Measurements from ENCODE around the gene TMEM151A.

TMEM151A gene

DNA sequence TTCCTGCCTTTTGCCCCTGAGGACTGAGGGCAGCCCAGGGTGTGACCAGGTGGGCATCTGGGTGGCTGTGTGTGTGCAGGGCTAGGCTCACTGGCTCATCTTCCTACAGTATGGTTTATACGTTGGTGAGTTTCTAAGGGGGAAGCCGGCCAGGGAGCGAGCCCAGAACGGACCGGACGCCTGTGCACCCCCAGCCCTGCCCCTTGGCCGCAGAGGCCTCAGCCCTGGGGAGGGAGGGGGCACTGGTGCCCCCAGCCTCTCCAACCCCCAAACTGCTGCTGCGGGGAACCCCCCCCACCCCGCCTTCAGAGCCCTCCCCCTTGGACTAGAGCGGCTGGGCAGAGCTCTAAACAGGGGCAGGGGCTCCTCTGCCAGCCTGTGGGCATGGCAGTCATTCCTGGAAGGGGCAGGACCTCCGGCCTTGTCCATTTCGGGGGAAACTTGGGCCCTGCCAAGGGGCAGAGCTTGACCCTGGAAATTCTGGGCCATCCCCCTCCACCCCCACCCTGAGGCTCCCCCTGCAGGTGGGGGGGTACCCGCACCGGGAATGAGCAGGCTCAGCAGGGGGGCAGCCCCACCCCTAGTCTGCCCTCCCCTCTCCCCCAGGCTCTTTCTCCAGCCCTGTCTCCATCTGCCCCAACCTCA, 8.1 kb upstream of the TMEM151A start:
- no peak for DNase-seq

DNA sequence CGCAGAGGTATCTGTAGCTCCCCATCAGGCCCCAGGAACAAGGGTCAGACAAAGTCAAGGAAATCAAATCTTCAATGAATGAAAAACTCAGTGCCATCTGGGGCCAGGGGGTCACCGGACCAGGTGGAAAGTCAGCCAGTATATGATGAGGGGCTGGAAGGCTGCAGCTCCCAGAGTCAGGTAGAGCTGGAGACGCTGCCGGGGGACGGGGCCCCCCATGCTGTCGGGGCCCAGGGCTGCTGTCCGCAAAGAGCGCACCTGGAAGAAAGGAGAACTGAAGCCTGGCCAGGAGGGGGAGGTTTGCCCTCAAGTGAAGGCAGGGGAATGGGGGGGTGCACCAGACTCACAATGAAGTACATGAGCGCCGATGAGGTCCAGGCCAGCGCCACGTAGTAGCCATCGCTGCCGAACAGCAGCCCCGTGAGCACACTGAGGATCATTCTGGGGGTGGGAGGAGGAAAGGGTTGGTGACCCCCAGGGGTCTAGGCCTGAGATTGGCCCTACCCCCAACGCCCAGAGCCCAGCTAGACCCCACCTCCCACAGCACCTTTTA, 7.1 kb upstream of the TMEM151A start:
- DNase-seq: no peak

DNA sequence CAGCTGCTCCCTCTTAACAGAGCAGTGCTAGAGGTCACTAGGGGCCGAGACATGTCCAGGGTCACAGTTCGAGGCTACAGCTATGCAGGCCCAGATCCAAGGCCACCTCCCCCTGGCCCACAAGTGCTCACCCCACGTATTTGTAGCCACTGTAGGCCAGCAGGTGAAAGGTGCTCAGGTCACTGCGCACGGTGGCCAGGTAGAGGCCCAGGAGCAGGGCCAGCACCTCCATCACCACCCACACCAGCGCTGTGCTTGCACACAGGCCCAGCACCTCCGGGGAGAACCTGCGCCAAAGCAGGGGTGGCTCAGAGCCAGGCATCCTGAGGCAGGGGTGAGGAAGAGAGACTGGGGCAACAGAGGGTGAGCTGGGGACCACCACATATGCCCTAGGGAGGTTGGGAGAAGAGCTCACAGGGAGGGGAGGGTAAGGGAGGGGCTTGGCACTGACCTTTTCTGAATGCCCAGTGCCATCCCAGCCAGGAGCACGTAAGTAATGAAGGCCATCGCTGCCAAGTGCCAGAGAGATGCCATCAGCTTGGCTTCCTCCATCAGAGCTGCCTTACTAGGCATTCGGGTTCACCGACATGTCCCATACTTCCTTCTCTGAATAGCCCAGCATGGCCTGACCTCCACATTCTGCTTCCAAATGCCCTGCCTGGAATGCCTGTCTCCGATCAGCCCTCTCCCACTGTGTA, 6.3 kb upstream of the TMEM151A start:
- no peak for DNase-seq

DNA sequence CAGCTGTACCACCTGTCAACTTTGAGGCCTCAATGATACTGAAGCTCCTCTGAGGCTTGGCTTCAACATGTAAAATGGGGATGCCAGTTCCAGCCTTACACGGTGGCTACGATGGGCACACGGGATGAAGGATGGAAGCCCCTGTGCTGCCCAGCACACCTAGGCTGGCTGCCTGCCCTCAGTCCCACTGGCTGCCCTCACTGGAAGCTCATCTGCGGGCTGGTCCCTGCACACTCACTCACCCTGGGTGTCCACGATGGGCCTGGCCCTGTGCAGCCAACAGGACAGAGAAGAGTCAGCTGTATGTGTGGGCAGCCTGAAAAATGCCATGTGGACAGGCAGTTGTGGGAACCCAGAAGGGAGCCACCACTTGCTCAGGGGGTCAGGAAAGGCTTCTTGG, 5.0 kb upstream of the TMEM151A start:
- DNase-seq: no peak

DNA sequence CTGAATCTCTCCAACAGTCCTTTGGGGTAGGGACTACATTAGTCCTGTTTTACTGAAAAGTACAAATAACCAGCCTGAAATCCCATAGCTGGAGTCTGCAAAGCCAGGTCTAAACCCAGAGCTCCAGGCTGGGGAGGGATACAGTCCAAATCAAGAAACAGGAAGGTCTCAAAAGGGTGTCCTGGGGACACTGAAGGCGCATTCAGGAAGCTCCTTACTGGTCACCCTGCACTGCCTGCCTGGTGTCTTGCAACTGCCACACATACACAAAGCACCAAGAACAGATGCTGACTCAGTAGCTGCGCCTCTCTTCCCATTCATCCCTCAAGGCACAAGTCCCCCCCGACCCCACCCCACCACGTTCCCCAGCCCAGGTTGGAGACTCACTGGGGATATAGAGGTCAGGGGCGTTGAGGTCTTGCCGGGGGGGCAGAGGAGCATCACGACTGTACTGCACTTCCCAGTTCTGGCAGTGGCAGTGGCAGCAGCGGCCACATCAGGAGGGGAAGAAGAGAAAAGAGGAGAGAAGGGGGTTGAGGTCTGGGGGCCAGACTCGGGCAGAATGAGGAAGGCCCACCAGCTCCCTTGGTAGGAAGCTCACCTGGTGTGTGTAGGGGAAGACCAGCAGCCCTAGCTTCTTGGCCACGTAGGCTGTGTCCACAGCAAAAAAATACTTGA, 4.3 kb upstream of the TMEM151A start:
- no peak for DNase-seq

DNA sequence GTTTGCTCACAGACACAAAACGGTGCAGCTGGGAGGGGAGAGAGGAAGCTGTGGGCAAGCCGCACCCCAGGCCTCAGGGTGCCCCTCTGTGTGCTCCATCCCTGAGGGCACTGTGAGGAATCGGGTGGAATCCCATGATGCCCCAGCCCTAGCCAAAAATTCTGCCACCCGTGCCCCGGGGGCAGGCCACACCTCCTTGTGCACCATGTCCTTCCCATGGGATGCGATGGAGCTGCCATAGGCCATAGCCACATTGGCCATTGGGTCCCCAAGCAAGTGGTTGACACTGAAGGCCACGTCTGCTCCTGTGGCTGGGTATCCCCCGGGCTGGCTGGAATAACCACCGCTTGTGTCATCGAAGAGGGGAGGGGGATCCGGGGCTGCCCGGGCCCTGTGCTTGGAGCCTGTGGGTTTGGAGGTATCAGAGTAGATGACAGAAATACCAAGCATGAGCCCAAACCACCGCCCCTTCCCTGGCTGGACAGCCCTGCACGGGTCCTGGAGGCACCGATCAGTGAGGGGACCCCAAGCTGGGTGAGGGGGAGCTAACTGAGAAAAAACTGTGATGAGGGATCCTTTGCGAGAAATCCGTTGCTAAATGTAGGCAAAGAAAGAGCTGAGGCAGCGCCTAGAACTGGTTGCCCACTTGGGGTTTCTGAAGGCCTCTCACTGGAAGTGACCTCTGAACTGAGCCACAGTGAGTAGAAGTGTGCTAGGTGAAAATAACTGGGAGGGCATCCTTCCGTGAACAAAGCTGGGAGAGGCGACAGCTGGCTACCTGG, 3.6 kb upstream of the TMEM151A start:
- DNase-seq: no peak

DNA sequence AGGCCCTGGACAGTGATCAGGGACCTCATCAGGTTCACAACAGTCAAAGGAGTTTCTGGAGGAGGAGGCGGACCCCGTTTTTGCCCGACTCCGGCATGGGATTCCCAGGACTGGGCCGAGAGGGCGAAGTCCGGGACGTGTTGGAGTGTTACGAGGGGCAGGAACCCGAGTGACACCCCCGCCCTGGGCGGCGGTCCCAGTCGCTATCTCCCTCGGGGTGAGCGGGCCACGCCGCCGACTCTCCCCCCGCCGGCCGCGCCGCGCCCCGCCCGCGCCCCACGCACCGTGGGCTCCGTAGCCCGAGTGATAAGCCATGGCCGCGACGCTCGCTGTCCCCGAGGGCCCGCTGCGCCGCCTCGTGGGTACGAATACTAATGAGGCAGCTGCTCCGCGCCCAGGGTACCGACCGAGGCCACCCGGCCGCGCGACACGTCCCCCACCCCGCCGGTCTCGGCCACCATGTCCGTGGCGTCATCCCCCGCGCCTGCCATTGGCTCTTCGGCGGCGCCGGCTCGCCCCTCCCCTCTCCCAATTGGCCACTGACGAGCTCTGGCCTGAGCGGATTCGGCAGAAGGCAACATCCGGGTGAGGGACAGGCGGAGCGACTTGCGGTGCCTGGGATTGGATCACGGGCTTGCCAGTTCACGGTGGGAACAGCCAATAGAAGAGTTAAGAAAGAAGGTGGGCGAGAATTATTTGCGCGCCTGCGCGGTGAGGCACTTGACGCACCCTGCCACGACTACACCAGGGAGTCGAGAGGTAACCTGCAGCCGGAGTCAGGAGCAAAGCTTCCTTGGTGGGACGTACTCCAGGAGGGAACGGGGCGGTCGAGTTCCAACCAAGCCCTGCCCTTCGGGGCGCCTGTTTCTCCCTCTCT, 2.8 kb upstream of the TMEM151A start, which contains the start of gene YIF1A:
TSS of gene YIF1A (minus strand) at position 473 of the 877 bp plus-strand sequence. CDS start at position 315, 158 bp downstream.
- peak; percentile 100 for DNase-seq

DNA sequence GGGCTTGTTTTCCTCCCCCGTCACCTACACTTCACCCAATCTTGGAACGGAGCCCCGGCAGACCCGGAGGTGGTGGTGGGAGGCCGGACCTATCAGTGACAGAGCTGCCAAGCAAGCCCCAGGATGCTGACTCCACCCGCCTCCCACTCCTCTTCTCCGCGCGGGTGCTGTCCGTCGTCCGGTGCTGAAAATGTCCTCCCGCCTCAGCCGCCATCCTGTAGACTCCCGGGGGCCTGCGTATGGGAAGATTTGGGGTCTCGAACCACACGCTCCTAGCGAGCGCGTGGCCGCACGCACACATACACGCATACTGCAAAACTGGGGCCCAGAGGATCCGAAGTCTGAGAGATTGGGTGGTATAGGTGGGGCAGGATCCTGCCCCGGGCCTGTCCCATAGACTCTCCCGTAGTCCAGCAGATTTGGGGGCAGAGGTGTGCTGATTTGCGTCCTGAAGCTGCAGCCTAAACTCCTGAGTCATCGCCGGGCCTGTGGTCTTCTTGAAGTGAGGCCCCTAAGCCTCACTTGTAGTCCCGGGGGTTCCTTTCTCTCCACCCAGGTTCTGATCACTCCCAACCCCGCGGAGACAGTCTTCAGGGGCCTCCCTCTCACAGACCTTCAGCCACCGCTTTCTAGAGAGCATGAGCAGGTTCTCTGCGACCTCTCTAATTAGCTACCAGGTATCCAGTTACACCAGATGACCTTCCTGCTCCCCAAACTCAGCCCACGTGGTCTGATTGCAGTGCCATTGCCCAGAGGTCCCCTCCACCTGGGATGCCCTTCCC, 2.0 kb upstream of the TMEM151A start:
- DNase-seq: no peak

DNA sequence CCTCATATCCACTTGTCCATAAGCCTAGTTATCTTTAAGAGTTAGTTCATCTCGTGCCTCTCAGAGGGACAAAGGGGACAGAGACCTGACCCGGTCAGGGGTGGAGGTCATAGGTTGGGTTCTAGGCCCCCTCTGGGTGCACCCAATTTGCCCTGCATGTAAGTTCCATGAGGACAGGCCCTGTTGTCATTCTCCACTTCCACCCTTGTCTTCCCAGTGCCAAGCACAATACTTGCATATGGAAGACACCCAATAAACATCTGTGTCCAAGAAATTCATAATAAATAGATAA, 1.4 kb upstream of the TMEM151A start:
- DNase-seq: no peak

DNA sequence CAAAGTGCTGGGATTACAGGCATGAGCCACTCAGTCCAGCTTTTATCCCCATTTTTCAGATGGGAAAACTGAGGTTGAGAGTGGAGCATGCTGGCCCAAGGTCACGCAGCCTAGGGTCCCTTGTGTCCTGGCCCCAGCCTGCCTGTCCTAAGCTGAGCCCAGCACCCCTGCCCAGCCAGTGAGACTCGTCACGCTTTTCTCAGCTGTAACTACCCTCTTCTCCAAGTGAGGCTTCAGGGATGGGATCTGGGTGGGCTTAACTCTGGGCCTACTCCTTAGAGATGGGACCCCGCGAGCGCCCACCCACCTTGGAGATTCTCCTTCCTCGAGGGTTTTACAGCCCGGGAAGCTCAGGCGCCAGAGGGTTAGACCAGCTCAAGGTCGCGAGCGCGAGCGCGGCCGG, 390 bp upstream of the TMEM151A start:
- DNase-seq: no peak

DNA sequence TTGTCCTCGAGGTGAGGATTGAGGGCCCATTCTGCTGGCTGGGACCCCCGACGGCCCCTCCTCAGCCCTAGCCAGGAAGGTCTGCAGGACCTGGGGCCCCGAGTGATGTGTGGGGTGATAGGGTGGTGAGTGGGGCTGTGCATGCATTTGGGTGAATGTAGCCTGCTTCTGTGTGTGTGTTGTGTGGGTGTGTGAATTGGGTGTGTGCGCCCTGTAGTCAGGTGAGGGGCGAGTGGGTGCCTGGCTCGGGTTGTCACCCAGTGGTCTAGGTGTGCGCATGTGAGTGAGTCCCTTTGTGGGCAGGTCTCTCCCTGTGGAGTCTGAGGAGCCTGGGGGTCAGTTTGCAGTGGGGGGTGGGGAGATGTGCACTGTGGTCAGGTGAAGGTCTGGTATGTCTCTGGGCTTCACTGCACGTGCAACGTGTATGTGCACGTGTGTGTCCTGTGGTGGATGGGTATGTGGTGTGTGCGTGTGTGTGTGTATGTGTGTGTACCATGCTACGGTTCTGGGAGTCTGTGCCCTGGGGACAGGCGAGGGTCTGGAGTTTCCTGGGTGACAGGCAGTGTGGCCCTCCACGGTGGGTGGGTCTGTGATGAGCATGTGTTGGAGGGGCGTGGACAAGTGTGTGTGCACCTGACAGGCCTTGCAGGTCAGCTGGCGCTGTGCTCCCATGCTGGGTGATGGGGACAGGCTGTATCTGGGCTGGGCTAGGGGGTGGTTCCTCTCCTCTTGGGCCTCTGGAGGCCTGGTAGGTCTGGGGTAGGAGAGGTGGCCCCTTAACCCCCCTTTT, 1.0 kb downstream of the TMEM151A start:
- no peak for DNase-seq

DNA sequence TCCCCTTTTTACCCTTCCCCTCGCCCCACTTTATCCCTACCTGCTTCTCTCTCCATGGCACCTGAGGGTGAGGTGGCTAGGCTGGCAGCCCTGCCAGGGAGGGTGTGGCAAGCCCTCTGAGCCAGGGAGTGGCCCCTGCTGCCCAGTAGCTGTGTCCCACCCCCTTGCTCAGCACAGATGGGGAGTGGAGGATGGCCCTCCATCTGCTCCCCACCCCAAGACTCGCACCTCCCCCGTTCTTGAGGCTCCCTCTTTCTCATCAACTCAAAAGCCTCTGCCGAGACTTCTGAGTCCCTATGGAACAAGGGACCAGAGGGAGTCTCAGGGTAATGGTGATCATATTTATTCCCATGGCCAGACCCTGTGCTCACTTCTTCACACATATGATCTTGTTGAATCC, 1.7 kb downstream of the TMEM151A start:
- no peak for DNase-seq

DNA sequence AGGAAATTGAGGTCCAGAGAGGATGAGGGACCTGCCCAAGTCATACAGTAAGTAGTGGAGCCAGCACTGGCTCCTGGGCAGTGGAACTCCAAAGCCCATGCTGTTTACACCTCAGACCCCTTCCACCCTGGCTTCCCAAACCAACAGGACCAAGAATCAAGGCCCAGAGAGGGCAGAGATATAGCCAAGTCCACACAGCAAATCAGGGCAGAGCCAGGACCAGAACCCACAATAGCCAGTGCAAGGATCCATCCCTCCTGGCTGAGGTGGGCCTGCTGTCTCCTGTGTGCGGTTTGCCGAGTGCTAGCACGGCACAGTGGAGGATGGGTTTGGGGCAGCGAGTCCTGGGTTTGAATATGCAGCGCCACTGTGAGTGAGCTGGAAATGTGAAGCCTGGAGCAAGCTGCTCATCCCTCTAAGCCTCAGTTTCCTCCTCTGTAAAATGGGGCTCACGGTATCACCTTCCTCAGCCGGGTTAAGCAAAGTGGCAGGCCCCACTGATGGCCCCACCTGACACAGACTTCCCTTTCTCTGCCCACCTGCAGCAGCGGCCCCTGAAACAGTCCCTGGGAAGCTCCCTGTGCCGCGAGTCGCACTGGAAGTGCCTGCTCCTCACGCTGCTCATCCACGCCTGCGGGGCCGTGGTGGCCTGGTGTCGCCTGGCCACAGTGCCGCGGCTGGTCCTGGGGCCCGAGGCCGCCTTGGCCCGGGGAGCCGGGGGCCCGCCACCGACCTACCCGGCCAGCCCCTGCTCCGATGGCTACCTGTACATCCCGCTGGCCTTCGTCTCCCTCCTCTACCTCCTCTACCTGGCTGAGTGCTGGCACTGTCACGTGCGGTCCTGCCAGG, 2.3 kb downstream of the TMEM151A start:
- DNase-seq: no peak

DNA sequence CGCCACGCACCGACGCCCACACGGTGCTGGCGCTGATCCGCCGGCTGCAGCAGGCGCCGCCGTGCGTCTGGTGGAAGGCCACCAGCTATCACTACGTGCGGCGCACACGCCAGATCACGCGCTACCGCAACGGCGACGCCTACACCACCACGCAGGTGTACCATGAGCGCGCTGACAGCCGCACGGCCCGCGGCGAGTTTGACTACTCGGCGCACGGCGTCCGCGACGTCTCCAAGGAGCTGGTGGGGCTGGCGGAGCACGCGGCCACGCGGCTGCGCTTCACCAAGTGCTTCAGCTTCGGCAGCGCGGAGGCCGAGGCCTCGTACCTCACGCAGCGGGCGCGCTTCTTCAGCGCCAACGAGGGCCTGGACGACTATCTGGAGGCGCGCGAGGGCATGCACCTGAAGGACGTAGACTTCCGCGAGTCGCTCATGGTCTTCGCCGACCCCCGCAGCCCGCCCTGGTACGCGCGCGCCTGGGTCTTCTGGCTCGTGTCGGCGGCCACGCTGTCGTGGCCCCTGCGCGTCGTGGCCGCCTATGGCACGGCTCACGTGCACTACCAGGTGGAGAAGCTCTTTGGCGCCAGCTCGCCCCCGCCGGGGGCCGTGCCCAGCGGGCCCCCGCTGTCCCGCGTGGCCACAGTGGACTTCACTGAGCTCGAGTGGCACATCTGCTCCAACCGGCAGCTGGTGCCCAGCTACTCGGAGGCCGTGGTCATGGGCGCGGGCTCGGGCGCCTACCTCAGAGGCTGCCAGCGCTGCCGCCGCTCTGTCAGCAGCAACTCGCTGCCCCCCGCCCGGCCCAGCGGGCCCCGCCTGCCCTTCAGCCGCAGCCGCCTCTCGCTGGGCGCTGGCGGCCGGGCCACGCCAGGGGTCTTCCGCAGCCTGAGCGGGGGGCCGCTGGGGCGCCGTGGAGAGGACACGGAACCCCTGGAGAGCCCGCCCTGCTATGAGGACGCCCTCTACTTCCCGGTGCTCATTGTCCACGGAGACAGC, 3.2 kb downstream of the TMEM151A start:
- no peak for DNase-seq

DNA sequence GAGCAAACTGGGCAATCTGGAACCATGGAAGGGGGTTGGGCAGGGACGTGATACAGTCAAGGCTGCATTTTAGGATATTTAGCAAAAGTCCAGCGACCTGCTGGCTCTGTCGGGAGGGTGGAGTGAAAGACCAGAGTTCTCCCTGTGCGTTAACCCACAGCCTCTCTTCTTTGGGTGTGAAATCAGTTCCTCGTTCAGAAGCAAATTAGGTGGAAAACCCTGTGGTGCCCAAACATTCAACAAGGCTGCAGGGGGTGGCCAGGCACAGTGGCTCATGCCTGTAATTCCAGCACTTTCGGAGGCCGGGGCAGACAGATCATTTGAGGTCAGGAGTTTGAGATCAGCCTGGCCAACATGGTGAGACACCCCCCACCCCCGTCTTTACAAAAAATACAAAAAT, 5.9 kb downstream of the TMEM151A start:
- no peak for DNase-seq

DNA sequence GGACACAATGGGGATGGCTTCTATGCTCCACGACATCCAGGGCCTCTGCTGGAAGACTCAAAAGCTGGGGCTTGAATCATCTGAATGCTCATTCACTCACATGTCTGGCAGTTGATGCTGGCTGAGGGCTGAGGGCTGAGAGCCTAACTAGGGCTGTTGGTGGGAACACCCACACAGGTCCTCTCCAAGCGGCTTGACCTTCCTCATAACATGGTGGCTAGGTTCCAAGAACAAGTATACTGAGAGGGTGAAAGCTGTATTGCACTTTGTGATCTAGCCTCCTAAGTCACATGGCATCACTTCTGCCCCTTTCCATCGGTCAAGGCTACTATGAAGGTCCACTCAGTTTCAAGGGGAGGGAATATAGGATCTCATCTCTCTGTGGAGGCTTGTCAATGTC, 7.5 kb downstream of the TMEM151A start:
- DNase-seq: no peak

DNA sequence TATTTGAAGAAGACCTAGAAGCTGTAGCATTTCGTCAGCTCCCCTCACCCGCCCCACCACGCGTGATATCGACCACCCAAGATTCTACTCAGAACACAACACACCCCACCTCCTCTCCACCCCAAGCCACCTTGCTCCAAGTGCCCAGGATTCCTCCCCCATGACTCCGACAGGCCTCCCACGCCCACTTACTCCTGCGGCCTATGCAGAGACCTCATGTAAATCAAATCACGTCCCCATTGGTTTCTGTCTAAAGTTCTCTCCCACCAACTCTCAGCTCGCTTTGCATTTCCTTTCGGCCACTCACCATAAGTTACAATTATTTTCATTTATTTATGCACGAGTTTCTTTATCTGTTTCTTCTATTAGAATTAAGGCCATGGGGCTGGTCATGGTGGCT, 11.0 kb downstream of the TMEM151A start:
- no peak for DNase-seq

DNA sequence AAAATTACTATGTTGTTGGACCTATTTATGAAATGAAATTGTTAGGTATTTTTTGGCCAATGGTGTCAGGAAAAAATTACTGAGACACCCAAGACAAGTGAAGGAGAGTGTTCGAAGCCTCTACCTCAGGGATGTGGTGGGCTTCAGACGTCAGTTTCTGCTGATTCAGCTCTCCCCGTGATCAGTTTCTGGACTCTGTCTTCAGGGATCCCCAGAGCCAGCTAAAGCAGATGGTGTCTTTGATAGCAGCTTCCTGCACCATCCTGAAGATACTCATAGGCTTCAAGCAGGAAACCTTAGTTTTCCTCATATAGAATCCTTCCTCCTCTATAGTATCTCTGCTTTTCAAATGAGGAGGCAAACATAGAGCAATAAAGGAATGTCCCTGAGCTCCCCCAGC, 17.8 kb downstream of the TMEM151A start:
- DNase-seq: no peak

All from NCI-H1092 (cell line).